ENCODE measurements around the gene USP3. TPM values are rescaled to one million over a fixed set of nuclear protein-coding genes. Genes with fewer than 3 reads are reported as not detected.
A peak's percentile ranks its signal among the peaks of the same experiment; 100 is the strongest.

Gene USP3
- total and polyA plus RNA-seq, 2 donors: 20.6 to 77.4 TPM

DNA sequence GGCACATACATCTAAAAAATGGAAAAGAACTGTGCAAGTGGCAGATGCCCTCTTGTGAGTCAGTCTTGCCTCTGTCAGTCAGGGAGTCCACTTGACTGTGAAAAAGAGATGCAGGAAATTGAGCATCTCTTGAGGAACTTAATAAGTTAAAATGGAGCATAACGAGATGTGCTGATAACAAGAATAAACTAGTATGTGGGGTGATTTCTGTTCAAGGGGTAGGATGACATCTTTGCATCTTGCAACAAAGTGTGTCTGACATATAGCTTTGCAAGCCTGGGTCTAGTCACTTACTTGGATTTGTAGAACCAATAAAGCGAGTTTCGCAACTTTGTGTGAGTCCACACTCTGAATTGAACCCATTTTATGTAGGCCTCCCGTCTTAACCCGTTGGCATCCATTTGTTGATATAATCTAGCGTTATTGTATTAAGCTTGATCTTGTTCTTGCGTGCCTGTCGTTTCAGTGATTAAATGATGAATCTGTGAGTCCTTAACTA, 2.2 kb downstream of the USP3 start:
- Histone ChIP-seq H3K36me3 (ENCODE audit: insufficient read depth) (no peaks in the 10 kb centered on the region), H3K27ac (ENCODE audit: low read depth) (no peak overlapping the region), H3K4me3 (ENCODE audit: low read depth, low read length) (no peak overlapping the region), H3K4me1 (ENCODE audit: insufficient read depth) (peaks cover 2% of the 10 kb centered on the region)
- no peak for DNase-seq (ENCODE audit: extremely low spot score)
- 66% methylated on average over 8 of the region's 8 CpGs for WGBS

DNA sequence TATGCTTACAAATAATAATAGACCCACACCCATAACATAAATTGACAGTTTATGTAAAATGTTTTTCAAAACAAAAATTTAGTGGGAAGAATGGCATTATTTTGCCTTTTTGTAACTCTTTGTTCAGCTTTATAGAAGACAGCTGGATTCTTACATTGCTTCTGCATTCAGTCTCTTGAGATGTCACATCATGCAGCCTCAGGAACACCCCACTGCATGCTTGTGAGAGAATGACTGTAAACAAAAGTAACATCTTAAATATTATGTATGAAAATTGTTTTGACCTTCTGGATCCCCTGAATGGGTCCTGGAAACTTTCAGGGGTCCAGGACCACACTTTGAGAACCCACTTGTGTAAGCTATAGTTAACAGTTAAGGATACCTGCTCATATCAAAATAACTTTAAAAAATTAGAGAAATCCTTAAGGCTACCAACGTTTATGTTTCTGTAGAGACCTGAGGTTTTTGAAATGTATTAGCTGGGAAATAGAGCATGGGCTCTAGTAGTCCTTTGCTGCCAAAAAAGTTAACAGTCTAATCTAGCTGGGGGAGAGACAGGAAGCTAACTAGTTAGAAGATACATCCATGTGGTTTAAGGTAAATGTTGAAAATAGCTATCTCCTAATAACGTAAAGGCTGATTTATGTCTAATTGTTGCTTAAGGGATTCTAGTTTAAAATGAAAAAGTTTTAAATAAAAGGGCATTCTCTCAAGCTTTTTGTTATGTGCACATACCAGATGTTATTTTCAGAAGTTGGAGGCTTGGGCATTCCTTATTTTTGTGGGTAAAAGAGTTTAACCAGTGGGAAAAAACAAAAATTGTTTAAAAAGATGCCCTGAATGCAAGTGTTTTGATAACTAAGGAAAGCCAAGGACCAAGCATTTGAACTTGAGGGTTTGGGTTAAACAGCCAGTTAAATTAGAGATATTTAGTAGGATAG, 3.8 kb downstream of the USP3 start:
- Histone ChIP-seq H3K4me3 (ENCODE audit: low read depth, low read length) (no peak overlapping the region), H3K4me1 (ENCODE audit: insufficient read depth) (peaks cover 2% of the 10 kb centered on the region), H3K27ac (ENCODE audit: low read depth) (no peak overlapping the region), H3K36me3 (ENCODE audit: insufficient read depth) (no peaks in the 10 kb centered on the region)
- no peak for DNase-seq (ENCODE audit: extremely low spot score)
- WGBS: 35% methylated on average over 2 of the region's 2 CpGs

DNA sequence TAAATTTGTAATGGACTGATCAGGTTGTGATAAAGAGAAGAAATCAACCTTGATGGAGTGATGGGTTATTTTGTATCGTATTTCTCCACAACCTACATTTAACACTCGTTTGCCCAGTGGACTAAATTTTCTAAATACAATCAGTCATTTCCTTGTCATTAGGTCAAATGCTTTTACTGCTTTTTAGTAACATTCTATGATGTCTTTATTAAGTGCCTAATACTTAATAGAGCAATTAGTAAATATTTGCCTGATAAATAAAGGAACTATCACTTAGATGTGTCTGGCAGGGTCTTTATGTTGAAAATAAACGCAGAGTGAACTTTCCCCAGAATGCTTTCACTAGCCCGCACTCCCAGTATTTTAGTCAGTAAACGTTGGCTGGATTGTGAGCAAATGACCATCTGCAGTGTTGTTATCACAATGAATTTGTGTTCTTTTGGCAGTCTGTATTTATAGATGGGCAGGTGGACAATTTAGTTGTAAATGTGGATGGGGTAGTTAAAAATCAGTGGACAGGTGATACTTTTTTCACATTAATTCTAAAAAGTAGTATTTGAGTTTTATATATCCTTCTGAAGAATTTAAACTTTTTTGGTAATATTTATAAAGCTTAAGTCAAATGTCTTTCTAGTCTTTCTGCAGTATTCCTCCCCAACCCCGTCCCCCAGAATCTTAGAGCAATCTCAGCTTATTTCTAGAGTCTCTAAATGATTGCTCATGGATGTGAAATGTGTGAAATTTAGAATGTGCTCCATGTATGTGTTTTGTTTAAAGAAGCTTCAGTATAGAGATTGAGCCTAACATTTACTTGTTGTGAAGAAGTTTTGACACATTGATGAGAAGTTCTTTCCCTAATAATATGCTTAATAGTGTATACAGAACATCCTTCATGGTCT, 4.9 kb downstream of the USP3 start:
- H3K4me3 ChIP-seq (ENCODE audit: low read depth, low read length): no peak overlapping the region
- DNase-seq (ENCODE audit: extremely low spot score): no peak
- H3K4me1 ChIP-seq (ENCODE audit: insufficient read depth): peaks cover 2% of the 10 kb centered on the region
- WGBS: 68% methylated on average over 6 of the region's 6 CpGs
- no peak overlapping the region for H3K27ac ChIP-seq (ENCODE audit: low read depth)
- H3K36me3 ChIP-seq (ENCODE audit: insufficient read depth): no peaks in the 10 kb centered on the region

DNA sequence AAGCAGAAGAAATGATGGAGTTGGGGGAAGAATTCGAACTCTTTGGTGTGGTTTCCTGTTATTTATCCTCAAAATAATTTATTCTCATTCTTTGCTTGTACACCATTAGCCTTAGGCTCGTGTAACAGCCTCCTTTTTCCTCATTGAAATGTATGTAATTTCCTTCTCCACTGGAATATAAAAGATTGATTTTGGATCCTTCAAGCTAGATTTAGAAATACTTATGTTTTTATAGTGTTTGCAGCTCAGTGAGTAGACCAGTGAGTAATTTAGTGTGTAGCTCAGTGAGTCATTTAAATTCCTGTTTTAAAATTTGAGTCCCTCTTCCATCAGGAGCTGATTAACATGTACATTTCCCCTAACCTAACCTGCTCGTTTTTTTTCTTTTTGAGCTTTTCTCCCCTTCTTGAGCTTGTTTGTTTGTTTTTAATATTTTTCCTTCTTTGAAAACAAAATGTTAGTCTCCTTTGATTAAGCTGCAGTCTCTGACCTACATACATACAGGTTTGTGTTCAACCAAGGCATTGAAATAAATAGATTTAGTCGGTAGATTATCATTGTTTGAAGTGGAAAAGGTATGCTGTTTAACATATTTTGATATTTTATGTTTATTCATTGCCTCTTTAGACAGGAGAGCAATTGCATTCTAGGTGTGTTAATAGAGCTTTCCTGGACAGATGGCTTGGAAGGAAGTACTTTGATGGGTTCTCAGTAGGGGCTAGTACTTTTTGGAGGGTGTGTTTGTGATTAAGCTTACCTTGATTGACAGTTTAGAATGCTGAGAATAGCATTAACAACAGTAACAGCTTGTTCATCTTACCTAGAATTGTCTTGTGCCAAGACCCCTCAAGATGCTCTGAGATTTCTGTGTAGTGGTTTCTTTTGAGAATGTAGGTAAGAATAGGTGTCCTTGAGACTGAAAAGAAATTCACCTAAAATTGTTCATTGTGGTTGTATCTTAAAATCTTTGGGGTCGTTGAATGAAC, 5.9 kb downstream of the USP3 start:
- peak overlapping the region; percentile 23 for H3K27ac ChIP-seq (ENCODE audit: low read depth)
- no peak overlapping the region for H3K4me3 ChIP-seq (ENCODE audit: low read depth, low read length)
- WGBS: 47% methylated on average over 5 of the region's 5 CpGs
- H3K4me1 ChIP-seq (ENCODE audit: insufficient read depth): peaks cover 2% of the 10 kb centered on the region
- DNase-seq (ENCODE audit: extremely low spot score): no peak
- no peaks in the 10 kb centered on the region for H3K36me3 ChIP-seq (ENCODE audit: insufficient read depth)

DNA sequence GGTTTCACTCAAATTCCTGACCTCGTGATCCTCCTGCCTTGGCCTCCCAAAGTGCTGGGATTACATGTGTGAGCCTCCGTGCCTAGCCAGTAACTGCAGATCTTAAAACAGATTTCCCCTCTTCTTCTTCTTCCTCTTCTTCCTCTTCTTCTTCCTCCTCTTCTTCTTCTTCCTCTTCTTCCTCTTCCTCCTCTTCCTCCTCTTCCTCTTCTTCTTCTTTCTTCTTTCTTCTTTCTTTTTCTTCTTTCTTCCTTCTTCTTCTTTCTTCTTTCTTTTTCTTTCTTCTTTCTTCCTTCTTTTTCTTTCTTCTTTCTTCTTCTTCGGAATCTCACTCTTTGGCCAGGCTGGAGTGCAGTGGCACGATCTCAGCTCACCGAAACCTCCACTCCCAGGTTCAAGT, 7.8 kb downstream of the USP3 start:
- no peak overlapping the region for H3K27ac ChIP-seq (ENCODE audit: low read depth)
- WGBS: 75% methylated on average over 5 of the region's 5 CpGs

DNA sequence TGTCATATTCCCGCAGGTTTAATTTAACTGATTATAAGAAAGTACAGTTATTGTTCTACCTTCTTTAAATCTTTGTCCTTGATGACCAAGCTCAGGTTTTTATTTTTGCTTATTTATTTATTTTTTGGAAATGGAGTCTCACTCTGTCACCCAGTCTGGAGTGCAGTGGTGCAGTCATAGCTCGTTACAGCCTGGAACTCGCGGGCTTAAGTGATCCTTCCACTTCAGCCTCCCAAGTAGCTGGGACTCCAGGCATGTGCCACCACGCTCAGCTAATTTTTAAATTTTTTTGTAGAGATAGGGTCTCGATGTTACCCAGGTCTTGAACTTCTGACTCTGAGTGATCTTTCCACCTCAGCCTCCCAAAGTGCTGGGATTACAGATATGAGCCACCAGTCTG, 8.9 kb downstream of the USP3 start:
- WGBS: 97% methylated on average over 6 of the region's 6 CpGs
- DNase-seq (ENCODE audit: extremely low spot score): no peak
- Histone ChIP-seq H3K4me3 (ENCODE audit: low read depth, low read length) (no peak overlapping the region), H3K27ac (ENCODE audit: low read depth) (no peak overlapping the region), H3K4me1 (ENCODE audit: insufficient read depth) (no peaks in the 10 kb centered on the region), H3K36me3 (ENCODE audit: insufficient read depth) (no peaks in the 10 kb centered on the region)

More for the DNA sequence above, 7.8 kb downstream of the USP3 start:
- H3K36me3 ChIP-seq (ENCODE audit: insufficient read depth): no peaks in the 10 kb centered on the region
- H3K4me3 ChIP-seq (ENCODE audit: low read depth, low read length): no peak overlapping the region
- no peak for DNase-seq (ENCODE audit: extremely low spot score)
- H3K4me1 ChIP-seq (ENCODE audit: insufficient read depth): no peaks in the 10 kb centered on the region

DNA sequence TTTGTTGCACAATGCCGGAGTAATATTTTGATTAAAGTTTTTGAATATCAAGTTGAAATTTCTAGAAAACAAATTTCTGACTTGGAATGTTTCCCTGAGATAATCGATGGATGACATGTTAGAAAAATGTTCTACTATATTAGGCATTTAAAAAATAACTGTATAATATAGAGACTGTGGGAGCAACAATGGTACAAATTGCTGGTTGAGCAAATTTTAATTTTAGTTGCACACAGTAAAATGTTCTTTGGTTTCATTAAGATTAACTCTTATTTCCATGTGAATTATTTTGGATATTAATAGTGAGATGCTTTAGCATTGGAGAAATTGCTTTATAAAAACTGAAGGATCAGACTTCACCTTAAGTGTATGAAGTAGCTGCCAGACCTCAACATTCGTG, 9.3 kb downstream of the USP3 start:
- DNase-seq (ENCODE audit: extremely low spot score): no peak
- WGBS: 89% methylated on average over 3 of the region's 3 CpGs
- H3K36me3 ChIP-seq (ENCODE audit: insufficient read depth): no peaks in the 10 kb centered on the region
- H3K27ac ChIP-seq (ENCODE audit: low read depth): no peak overlapping the region
- no peaks in the 10 kb centered on the region for H3K4me1 ChIP-seq (ENCODE audit: insufficient read depth)
- no peak overlapping the region for H3K4me3 ChIP-seq (ENCODE audit: low read depth, low read length)

DNA sequence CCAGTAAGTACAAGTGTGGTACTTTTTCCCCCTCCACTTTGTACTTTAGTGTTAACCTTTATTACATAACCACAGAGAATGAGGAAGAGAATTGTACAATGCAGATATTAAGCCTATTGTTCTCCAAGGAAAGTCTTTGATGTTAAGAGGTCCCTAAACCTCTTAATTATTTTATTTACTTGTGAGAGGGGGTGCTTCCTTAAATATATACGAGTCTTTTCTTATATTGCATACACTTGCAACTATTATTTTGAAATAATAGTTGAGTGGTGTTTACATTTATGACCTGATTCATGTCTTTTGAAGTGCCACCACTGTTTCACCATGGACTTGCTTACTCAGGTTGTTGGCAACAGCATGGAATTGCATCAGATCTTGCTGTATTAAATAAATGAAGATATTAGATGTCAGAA, 10.1 kb downstream of the USP3 start:
- no peak overlapping the region for H3K4me3 ChIP-seq (ENCODE audit: low read depth, low read length)
- H3K4me1 ChIP-seq (ENCODE audit: insufficient read depth): no peaks in the 10 kb centered on the region
- no peak for DNase-seq (ENCODE audit: extremely low spot score)
- H3K27ac ChIP-seq (ENCODE audit: low read depth): no peak overlapping the region
- 48% methylated on average over 1 of the region's 1 CpG for WGBS
- H3K36me3 ChIP-seq (ENCODE audit: insufficient read depth): no peaks in the 10 kb centered on the region

DNA sequence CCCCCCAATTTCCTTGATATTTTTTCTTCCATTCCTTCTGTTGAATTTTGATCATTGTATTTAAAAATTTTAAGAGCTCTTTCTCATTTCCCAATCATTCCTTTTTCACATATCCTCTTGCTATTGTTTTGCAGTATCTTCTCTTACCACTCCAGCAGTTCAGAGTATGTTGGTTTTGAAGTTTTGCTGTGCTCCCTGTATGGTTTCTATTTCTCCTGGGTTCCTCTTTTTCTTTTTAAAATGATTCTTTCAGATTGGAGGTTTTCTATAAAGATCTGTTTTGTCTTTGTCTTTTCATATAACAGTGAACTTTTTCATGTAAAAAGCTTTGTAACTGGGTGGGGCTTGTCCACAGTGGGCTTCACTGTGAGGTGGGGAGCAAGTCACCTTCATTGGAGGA, 12.8 kb downstream of the USP3 start:
- Histone ChIP-seq H3K36me3 (ENCODE audit: insufficient read depth) (no peaks in the 10 kb centered on the region), H3K27ac (ENCODE audit: low read depth) (no peak overlapping the region), H3K4me3 (ENCODE audit: low read depth, low read length) (no peak overlapping the region), H3K4me1 (ENCODE audit: insufficient read depth) (no peaks in the 10 kb centered on the region)
- no peak for DNase-seq (ENCODE audit: extremely low spot score)

DNA sequence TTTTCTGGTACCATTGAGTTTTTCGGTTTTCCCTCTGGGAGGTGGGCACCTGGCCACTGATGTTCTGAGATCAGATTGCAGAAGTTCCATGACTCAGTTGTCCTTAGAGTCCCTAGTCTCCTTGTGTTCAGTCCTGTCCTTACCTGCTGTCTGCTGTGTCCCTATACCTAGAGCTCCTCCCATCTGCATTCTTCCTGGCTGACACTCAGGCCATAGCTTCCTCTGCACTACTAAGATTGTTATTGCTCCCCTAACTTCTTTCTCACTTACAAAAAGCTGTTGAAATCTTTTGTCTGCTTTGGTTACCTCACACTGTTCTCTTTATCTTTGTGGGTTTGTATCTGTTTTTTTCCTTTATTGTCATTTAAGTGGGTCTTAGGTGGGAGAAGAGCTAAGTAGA, 13.2 kb downstream of the USP3 start:
- no peak overlapping the region for H3K4me3 ChIP-seq (ENCODE audit: low read depth, low read length)
- no peaks in the 10 kb centered on the region for H3K36me3 ChIP-seq (ENCODE audit: insufficient read depth)
- no peak for DNase-seq (ENCODE audit: extremely low spot score)
- H3K4me1 ChIP-seq (ENCODE audit: insufficient read depth): no peaks in the 10 kb centered on the region
- WGBS: 78% methylated on average over 1 of the region's 1 CpG
- H3K27ac ChIP-seq (ENCODE audit: low read depth): no peak overlapping the region

DNA sequence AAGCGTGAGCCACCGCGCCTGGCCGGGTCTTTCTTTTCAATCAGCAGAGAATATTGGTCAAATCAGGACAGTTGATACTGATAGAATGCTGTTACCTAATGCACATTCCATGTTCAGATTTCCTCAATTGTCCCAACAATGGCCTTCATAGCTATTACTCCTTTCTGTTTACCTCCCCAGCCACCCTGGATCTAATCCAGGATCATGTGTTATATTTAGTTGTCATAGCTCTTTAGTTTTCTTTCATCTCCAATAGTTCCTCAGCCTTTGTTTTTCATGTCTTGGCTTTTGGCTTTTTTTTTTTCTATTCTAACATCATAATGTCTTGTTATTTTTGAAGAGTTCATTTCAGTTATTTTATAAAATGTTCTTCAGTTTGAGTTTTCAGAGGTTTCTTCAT, 14.6 kb downstream of the USP3 start:
- Histone ChIP-seq H3K4me3 (ENCODE audit: low read depth, low read length) (no peak overlapping the region), H3K36me3 (ENCODE audit: insufficient read depth) (no peaks in the 10 kb centered on the region), H3K27ac (ENCODE audit: low read depth) (no peak overlapping the region), H3K4me1 (ENCODE audit: insufficient read depth) (no peaks in the 10 kb centered on the region)
- DNase-seq (ENCODE audit: extremely low spot score): no peak
- WGBS: 98% methylated on average over 4 of the region's 4 CpGs

DNA sequence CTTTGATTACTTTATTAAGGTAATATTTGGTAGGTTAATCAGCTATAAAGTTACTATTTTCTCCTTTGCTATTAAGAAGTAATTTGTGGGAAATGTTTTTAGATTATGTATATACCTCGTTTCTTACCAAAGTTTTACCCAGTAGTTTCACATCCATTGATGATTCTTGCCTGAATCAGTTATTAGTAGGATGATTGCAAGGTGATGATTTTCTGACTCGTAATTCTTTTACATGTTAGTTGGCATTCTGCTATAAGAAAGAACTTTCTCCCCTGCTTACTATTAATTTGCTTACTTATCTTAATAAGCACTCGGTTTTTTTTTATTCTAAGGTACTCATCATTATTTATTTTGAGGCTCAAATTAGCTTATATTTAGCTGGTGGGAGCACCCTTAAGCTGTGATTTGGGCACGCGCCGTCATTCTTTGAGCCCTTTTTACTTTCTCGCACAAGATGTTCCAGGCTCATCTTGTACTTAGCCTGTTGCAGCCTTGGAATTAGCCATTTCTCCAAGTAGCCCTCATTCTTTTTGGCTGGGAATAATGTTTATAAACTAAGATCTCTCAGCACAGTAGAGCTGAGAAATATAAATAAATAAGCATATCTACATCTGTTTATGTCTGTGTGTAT, 15.3 kb downstream of the USP3 start:
- WGBS: 90% methylated on average over 7 of the region's 7 CpGs
- no peak for DNase-seq (ENCODE audit: extremely low spot score)
- H3K27ac ChIP-seq (ENCODE audit: low read depth): no peak overlapping the region
- no peaks in the 10 kb centered on the region for H3K36me3 ChIP-seq (ENCODE audit: insufficient read depth)
- H3K4me3 ChIP-seq (ENCODE audit: low read depth, low read length): no peak overlapping the region
- H3K4me1 ChIP-seq (ENCODE audit: insufficient read depth): no peaks in the 10 kb centered on the region

Data from urinary bladder (tissue), 4 donors.